MCF 10A (cell line): ENCODE data around the gene TUBB. TPM values are rescaled to one million over a fixed set of nuclear protein-coding genes. Genes with fewer than 3 reads are reported as not detected.

Experiments
- BruUV-seq: library from RNA; stranded (reverse); fragments of 400-500 nt; replicated peaks from 2 replicates; lab custom pipeline; 2021; lab: Mats Ljungman, UMichigan
- CTCF ChIA-PET: fragments of 300-600 bp; sonication (Branson Sonifier 250); formaldehyde crosslinking; extraction: SDS; loops from one replicate; lab custom pipeline; 2021; ENCODE audit warnings: antibody characterized with exemption, inconsistent platforms; lab: Yijun Ruan, JAX
- POLR2A ChIA-PET: fragments of 300-600, 350-650 bp; sonication (Branson Sonifier 250); formaldehyde crosslinking; extraction: SDS; loops from one replicate; lab custom pipeline; 2020; ENCODE audit warnings: antibody characterized with exemption, inconsistent platforms; lab: Yijun Ruan, JAX
- DNase-seq: peaks from one replicate; pipeline ENCODE4 v3.0.0-alpha.2; 2018; ENCODE audit not compliant: unreplicated experiment
- H3K27ac Mint-ChIP-seq: one replicate; pipeline ENCODE4 v1.8.0; 2022; ENCODE audit warnings: mild to moderate bottlenecking, low read depth, mixed read lengths; ENCODE audit not compliant: unreplicated experiment
- H3K27me3 Mint-ChIP-seq: one replicate; pipeline ENCODE4 v1.8.0; 2022; ENCODE audit warnings: mixed read lengths; ENCODE audit not compliant: insufficient read depth, unreplicated experiment
- H3K36me3 Mint-ChIP-seq: one replicate; pipeline ENCODE4 v1.8.0; 2022; ENCODE audit warnings: mild to moderate bottlenecking, moderate library complexity, mixed read lengths; ENCODE audit not compliant: insufficient read depth, unreplicated experiment
- H3K4me1 Mint-ChIP-seq: one replicate; pipeline ENCODE4 v1.8.0; 2022; ENCODE audit warnings: mixed read lengths; ENCODE audit not compliant: insufficient read depth, unreplicated experiment
- H3K4me3 Mint-ChIP-seq: one replicate; pipeline ENCODE4 v1.8.0; 2022; ENCODE audit warnings: mild to moderate bottlenecking, moderate library complexity, mixed read lengths; ENCODE audit not compliant: unreplicated experiment
- H3K9me3 Mint-ChIP-seq: one replicate; pipeline ENCODE4 v1.8.0; 2022; ENCODE audit warnings: mixed read lengths; ENCODE audit not compliant: unreplicated experiment
- intact Hi-C: fragments of 100-400 bp; cut with micrococcal nuclease; formaldehyde crosslinking; loops from 2 replicates; pipeline ENCODE4 v1.14.1; 2022
- total RNA-seq: library from RNA; stranded (reverse); gene quantifications from 2 replicates; pipeline ENCODE4 v1.2.3, GENCODE V29; 2022
- TF ChIP-seq, protein P1 (sequence below): fragments of 200-600 bp; IDR thresholded peaks from one replicate; pipeline ENCODE4 v1.8.0; 2022; ENCODE audit warnings: antibody characterized with exemption, mild to moderate bottlenecking; ENCODE audit not compliant: unreplicated experiment

The TUBB gene
- total RNA-seq, 1 experiment from 2014 or later, result 210 TPM

DNA sequence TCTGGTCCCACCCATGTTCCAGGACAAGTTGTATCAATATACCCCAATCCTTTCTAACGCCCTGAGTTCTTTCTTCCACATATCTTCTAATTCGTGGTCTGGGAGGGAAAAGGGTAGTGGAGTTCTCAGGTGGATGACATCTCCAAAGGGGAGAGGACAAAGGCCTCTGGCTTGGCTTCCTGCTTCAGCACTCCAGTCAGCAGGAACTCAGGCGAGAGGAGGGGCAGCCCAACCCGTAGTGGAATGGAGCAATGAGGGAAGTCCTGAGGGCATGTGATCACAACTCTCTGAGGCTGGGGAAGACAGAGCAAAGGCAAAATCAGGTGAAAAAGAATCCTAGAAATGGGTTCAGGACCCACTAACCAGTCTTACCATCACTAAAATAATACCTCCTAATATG, 19.8 kb upstream of the TUBB start:
- H3K4me1 Mint-ChIP-seq, result peaks cover 6% of the 10 kb centered on the region
- H3K9me3 Mint-ChIP-seq, result no peaks in the 10 kb centered on the region
- H3K4me3 Mint-ChIP-seq, result no peak overlapping the region
- intact Hi-C loops, result no loop called here
- peaks cover 22% of the 10 kb centered on the region for H3K36me3 Mint-ChIP-seq
- H3K27ac Mint-ChIP-seq, result no peak overlapping the region
- TF ChIP-seq, protein P1, sequence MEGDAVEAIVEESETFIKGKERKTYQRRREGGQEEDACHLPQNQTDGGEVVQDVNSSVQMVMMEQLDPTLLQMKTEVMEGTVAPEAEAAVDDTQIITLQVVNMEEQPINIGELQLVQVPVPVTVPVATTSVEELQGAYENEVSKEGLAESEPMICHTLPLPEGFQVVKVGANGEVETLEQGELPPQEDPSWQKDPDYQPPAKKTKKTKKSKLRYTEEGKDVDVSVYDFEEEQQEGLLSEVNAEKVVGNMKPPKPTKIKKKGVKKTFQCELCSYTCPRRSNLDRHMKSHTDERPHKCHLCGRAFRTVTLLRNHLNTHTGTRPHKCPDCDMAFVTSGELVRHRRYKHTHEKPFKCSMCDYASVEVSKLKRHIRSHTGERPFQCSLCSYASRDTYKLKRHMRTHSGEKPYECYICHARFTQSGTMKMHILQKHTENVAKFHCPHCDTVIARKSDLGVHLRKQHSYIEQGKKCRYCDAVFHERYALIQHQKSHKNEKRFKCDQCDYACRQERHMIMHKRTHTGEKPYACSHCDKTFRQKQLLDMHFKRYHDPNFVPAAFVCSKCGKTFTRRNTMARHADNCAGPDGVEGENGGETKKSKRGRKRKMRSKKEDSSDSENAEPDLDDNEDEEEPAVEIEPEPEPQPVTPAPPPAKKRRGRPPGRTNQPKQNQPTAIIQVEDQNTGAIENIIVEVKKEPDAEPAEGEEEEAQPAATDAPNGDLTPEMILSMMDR, result no peak
- no TSS peak for BruUV-seq
- ChIA-PET CTCF (interaction anchor here (0.8 to 1.4 kb wide), 2 partner anchors 22 to 217 kb away, joined by 3 read pairs; no protein-coding TSS in a partner anchor), POLR2A (interaction anchor here (1.2 to 13.9 kb wide), 4 partner anchors 9 to 31 kb away, joined by 3 to 477 read pairs (median 7); partner anchors contain the start of genes MDC1, NRM and TUBB)
- DNase-seq, result no peak
- H3K27me3 Mint-ChIP-seq, result no peaks in the 10 kb centered on the region

DNA sequence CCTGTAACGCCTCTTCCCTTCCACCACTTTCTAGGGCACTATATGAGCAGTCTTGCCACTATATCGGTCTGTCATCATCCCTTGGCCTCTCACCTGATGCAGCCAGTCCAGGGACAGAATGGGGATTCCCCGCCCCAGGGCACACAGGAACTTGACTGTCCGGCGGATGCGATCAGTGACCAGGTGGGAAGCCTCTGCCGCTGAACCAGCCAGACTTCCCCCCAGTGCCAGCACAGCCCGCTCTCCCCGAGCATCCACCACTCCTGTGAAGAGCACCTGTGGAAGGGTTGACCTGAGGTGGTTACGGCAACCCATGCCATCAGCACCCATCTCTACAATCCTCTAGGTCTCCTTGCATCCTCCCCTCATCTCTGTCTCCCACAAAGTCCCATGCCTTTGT, 17.1 kb upstream of the TUBB start:
- CTCF ChIA-PET, result interaction anchor here (0.5 to 1.0 kb wide), 3 partner anchors 9 to 1070 kb away, joined by 3 to 5 read pairs (median 3); no protein-coding TSS in a partner anchor
- no peak overlapping the region for H3K27ac Mint-ChIP-seq
- POLR2A ChIA-PET, result interaction anchor here (1.2 to 2.1 kb wide), 2 partner anchors 12 to 14 kb away, joined by 8 to 11 read pairs; partner anchors contain the start of genes MDC1 and NRM

DNA sequence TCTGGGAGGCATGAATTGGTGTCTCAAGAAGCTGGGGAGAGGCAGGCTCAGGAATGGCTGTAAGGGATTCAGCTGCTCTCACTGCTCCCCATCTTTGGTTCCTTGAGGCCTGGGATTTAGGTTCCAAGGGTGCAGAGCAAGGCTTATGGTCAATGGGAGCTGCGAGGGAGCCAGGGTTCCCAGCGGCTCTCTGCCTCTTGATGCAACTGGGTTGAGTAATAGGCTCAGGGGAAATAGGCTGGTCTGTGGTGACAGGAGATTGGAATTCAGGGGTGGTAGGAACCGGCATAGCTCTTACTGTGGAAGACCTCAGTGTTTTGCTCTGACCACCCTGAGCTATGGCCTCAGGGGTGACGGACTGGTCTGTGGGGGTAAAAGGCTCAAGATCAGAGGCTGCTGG, 16.3 kb upstream of the TUBB start:
- H3K36me3 Mint-ChIP-seq, result peaks cover 30% of the 10 kb centered on the region

More for the DNA sequence above, 17.1 kb upstream of the TUBB start:
- BruUV-seq, result no TSS peak
- intact Hi-C loops, result no loop called here
- H3K4me3 Mint-ChIP-seq, result no peak overlapping the region
- DNase-seq, result no peak
- H3K9me3 Mint-ChIP-seq, result no peaks in the 10 kb centered on the region
- peaks cover 25% of the 10 kb centered on the region for H3K36me3 Mint-ChIP-seq
- H3K27me3 Mint-ChIP-seq, result no peaks in the 10 kb centered on the region
- peaks cover 19% of the 10 kb centered on the region for H3K4me1 Mint-ChIP-seq
- TF ChIP-seq, protein P1, result no peak

DNA sequence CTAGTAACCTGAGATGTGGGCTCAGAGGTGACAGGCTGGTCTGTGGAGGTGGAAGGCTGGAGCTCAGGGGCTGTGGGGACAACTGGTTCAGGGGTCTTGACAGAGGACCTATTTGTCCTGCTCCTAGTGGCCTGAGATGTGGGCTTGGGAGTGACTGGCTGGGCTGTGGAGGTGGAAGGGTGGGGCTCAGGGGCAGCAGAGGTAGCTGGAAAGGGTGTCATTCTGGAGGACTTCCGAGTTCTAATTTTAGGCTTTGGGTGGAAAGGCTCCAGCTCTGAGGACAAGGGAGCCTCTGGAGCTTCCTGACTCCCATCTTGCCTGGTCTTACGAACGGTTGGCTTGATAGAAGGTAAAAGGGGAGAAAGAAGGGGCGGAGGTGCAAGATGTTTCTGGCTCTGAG, 14.5 kb upstream of the TUBB start:
- no peak overlapping the region for H3K27ac Mint-ChIP-seq
- BruUV-seq, result no TSS peak

More for the DNA sequence above, 16.3 kb upstream of the TUBB start:
- ChIA-PET CTCF (interaction anchor here (0.9 to 2.8 kb wide), 4 partner anchors 8 to 39 kb away, joined by 3 to 14 read pairs (median 4); partner anchors contain the start of gene TUBB), POLR2A (interaction anchor here (0.6 to 2.1 kb wide), 7 partner anchors 9 to 119 kb away, joined by 3 to 11 read pairs (median 3); partner anchors contain the start of genes MDC1 and NRM)
- BruUV-seq, result no TSS peak
- Mint-ChIP-seq H3K27ac (no peak overlapping the region), H3K4me1 (peaks cover 21% of the 10 kb centered on the region), H3K4me3 (no peak overlapping the region), H3K9me3 (no peaks in the 10 kb centered on the region), H3K27me3 (no peaks in the 10 kb centered on the region)
- intact Hi-C loops, result no loop called here
- TF ChIP-seq, protein P1, result no peak
- no peak for DNase-seq

More for the DNA sequence above, 14.5 kb upstream of the TUBB start:
- DNase-seq, result no peak
- intact Hi-C loops, result no loop called here
- Mint-ChIP-seq H3K9me3 (no peaks in the 10 kb centered on the region), H3K27me3 (no peaks in the 10 kb centered on the region), H3K4me3 (no peak overlapping the region), H3K36me3 (peaks cover 34% of the 10 kb centered on the region), H3K4me1 (peaks cover 16% of the 10 kb centered on the region)
- ChIA-PET CTCF (interaction anchor here (1.5 to 2.8 kb wide), 2 partner anchors 9 to 16 kb away, joined by 5 to 14 read pairs; partner anchors contain the start of gene TUBB), POLR2A (interaction anchor here (0.7 to 1.4 kb wide), 3 partner anchors 10 to 14 kb away, joined by 4 to 7 read pairs (median 5); partner anchors contain the start of genes MDC1 and NRM)
- TF ChIP-seq, protein P1, result no peak
